Hepatic stellate cell (primary cell): ENCODE results near the gene PLA2G15.
"Not testable (repeated sequence)": the region's sequence is repeated elsewhere in the genome, so short reads cannot be mapped to it uniquely, and the experiment has no call there.

Source experiments
- DNase-seq: peaks from one replicate; pipeline ENCODE4 v3.0.0; 2011; ENCODE audit warnings: low spot score

PLA2G15 gene

DNA sequence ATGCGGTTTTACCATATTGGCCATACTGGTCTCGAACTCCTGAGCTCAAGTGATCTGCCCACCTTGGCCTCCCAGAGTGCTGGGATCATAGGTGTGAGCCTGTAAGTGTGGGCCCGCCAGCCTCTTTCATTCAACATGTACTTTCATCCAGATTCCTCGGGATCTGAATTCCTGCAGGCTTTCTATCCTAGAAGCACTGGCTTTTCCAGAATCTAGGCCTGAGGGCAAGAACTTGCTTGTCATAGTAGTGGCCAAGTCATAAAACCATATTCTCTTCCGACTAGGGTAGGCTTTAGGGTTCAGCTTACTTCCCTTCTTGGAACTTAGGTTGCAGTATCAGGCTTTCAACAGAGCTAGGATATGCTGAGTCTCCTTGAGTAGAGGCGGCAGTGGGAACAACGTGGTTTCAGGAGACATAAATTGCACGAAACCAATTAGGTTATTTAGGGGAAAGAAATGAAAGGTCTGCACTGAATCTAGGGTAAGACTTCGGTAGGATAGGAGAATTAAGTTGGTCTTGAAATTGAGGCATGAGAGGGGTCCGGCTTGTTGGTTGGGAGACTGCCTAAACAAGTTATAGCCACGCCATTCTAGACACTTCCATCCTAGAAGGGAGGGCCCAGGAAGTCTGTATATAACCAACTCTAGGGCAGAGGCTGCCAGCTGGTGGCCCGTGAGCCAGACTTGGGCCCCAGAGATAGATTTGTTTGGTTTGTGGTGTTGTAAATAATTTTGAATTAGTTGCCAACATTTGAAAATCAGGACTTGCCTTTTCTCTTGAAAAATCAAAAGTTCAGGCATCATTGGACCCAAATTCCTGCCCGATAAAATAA lies 34.8 kb downstream of the PLA2G15 start:
- no peak for DNase-seq

DNA sequence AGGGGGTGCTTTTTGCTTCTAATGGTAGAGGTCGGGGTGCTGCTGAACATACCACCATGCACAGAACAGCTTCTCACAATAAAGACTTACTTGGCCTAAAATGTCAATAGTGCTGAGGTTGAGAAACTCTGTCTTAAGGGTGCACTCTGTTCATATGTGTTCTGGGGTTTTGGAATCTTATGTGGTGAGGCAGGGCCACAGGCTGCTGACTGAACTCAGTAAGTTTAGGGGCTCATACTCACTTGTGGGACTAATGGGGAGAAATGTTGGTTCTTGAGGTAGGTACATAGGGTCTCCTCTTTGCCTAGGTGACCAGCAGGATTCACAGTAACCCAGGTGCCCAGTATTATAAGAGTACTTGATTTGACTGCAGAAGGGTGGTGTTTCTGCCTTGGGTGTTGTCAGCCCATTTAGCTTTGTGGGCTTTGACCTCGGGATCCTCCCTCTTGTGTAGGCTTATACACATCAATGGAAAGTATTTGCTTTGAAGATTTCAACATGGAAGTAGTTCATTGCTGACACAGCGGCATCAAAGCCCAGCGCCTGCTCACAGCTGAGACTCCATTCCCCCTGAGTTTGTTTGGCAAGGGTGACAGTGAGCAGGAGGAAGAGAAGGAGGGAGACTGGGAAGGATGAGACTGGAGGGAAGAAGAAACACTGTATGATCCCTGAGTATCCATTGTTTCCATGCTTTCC lies 36.3 kb downstream of the PLA2G15 start:
- DNase-seq: no peak

DNA sequence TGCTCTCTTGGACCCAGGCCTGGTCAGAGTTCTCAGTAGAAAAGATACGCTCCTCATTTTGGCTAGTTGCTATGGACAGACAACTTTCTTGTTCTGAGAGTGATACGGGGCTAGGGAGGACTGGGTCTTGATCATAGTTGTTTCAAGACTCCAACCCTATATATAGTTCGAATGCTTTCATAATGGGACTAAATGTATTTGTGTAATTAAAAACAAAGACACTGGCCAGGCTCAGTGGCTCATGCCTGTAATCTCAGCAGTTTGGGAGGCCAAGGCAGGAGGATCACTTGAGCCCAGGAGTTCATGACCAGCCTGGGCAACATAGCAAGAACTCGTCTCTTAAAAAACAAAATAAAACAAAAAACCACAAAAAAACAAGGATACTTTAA lies 36.9 kb downstream of the PLA2G15 start:
- no peak for DNase-seq

DNA sequence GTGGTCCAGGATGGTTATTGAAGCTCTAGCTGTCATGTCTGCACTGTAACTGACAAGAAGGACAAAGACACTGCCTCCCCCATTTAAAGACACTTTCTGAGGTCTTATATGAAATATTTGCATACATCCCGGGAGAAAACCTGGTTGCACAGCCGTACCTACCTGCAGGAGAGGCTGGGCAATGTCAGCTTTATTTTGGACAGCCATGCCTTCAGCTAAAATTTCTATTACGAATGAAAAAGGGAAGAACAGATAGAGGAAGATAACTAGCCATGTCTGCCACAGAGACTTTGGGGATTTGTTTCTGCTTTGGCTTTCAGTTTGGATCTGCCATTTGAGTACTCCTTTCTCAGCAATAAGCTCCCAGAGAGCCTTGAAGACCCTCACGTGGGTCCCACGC lies 38.2 kb downstream of the PLA2G15 start:
- no peak for DNase-seq

DNA sequence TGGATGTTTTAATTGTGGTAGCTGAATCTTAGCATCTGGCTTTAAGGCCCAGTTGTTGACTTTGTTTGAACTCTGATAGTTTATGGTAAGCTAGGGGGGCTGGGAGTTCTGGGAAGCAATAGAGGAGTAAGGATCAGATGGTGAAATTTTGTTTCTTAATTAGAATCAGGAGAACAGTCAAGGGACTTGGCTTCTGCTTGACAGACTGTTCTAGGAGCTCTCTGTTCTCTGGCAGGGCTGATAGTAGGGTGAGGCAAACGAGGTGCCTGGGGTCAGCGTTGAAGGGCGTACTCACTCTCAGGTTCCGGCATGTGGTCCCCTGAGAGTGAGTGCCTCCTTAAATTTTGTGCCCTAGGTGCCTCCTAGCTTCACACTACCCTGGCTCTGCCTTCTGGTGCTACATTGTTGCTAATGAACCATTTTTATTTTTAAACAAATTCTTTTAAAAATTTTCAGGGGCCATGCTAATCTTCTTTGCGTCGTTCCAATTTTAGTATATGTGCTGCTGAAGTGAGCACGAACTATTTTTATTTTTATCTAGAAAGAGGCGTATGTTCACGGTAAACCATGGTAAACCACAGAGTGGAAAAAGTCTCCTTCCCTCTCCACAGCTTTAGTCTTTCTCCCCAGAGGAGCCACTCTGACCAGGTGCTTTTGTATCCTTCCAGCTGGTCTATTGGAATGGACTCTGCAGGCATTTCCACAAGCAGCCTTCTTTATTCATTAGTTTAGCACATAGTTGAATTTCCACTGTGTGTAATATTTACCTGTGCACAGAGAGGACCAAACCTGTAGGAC lies 38.8 kb downstream of the PLA2G15 start:
- no peak for DNase-seq

DNA sequence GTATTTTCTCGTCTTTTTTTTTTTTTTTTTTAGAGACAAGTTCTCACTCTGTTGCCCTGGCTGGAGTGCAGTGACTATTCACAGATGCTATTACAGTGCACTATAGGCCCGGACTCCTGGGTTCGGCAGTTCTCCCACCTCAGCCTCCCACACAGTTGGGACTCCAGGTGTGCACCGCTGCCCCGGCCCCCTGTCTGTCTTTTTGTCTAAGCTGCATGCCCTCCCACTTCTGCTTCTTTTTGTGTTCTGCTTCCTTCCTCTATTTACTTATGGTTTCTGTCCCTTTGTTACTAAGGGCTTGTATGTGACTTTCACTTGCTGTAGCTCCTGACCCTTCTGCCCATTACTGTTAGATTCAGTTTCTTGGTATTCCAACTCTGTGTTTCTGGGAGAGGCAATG lies 39.7 kb downstream of the PLA2G15 start:
- DNase-seq: no peak

DNA sequence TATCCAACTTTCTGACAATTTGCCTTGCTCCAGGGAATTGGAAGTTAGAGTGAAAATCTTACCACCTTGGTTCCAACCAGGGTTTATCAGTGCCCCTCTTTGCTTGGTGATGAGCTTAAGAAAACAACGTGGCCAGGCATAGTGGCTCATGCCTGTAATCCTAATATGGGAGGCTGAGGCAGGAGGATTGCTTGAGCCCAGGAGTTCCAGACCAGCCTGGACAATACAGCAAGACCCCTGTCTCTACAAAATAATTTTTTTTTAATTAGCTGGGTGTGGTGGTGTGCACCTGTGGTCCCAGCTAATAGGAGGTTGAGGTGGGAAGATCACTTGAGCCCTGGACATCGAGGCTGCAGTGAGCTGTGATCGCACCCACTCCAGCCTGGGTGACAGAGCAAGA lies 40.5 kb downstream of the PLA2G15 start:
- no peak for DNase-seq

DNA sequence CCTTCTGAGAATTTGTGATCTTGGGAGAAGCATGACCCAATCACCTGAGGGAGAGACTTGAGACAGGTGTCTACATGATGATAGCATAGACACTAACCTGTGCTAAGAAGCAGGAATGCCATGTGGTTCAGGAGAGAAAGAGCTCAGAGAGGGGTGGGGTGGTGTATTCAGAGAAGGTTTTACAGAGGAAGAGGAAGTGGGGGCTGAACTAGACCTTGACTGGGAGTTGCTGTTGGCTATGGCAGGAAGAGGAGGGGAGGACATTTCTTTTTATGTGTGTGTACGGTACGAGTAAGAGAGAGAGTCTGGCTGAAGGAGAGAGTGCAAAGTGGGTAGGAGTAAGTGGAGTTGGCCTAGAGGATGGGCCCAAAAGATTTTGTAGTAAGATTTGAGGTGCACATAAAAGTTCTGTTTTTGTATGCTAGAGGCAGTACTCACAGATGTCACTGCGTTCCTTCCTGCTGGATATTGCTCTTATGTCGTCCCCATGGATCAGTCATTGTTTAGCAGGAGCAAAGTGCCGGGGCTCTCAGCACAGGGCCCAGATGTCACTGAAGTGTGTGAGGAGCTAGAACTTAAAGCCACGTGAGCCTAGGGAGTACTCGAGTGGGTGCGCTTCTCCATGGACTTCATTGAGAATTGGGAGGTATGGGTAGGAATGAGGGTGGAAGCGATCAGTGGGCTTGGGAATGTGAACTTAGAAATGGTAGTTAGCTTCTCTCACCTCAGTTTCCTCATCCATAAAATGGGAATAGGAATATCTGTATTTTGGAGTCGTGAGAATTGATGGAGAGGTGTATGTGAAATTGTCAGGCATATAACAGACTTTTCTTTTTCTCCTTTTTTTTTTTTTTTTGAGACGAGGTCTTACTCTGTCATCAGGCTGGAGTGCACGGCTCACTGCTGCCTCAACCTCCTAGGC lies 41.2 kb downstream of the PLA2G15 start:
- DNase-seq: no peak

DNA sequence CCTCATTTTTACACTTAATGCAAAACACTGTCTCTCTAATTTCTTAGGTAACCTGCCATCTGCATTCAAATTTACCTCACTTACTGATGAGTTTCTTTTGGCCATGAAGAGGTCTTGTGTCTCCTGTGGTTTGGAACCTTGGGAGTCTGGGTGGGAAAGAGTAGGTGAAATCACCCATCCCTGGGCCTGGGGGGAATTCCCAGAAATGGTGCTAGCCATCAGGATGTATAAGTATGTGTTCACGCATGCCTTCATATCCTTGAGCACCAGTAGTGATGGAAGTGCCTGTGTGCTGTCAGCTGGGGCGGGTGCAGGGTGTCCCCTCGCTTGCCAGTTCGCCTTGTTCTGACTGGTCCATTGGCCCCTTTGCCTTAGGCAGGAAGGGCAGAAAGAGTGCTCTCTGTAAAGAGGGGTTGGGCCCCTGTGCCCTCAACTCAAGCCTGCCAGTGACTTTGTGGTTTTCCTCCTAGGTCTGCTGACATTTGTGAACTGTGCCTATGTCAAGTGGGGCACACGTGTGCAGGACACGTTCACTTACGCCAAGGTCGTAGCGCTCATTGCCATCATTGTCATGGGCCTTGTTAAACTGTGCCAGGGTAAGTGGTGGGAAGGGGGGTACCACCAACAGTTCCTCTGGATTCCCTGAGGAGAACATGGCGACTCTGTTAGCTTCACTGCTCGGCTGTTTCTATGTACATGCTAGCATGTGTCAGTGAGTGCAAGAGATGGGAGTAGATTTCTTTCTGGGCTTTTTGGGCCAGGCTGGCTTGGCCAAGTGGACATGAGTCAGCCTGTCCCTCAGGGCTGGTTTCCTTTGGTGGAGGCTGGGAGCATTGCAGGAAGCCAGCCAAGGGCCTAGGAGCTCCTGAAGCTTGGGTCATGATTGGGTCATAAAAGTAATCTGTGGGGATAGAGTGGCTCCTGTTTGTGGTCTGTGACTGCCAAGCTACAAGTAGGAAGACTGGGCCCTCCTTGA lies 42.4 kb downstream of the PLA2G15 start:
- DNase-seq: peak; percentile 86

DNA sequence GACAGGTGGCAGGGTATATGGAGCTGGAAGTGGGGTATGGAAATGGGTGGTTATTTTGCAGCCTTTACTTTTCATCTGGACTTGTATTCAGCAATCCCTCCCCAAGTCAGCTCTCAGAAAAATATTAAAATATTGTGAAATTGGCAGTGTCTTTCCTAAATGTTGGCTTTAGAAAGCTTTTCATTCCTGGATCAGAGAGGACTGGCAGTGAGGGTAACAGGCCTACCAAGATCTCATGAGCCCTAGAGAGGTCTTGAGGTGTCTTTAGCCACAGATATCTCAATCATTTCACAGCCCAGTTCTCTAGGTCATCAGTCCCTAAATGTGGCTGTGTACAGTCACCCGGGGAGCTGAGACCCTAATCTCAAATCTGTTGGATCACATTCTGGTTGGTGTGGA lies 43.1 kb downstream of the PLA2G15 start:
- DNase-seq: no peak

DNA sequence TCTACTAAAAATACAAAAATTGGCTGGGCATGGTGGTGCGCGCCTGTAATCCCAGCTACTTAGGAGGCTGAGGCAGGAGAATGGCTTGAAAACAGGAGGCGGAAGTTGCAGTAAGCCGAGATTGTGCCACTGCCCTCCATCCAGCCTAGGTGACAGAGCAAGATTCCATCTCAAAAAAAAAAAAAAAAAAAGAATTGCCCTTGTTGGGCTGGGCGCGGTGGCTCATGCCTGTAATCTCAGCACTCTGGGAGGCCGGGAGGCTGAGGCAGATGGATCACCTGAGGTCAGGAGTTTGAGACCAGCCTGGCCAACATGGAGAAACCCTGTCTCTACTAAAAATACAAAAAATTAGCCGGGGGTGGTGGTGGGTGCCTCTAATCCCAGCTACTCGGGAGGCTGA lies 43.6 kb downstream of the PLA2G15 start:
- not testable (repeated sequence) for DNase-seq

DNA sequence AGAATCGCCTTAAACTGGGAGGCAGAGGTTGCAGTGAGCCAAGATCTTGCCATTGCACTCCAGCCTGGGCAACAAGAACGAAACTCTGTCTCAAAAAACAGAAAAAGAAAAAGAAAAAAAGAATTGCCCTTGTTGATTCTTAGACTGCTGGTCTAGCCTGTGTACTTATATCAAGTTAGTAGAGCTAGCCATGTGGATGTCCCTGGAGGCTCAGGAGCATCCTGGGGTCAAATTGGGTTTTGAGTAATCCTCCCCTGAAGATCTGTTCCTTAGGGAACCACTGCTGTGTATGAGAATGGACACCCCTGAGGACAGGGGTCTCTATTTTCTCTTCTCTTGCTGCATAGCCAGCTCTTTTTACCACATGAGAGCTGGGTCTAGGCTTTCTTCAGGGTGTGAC lies 44.0 kb downstream of the PLA2G15 start:
- no peak for DNase-seq

DNA sequence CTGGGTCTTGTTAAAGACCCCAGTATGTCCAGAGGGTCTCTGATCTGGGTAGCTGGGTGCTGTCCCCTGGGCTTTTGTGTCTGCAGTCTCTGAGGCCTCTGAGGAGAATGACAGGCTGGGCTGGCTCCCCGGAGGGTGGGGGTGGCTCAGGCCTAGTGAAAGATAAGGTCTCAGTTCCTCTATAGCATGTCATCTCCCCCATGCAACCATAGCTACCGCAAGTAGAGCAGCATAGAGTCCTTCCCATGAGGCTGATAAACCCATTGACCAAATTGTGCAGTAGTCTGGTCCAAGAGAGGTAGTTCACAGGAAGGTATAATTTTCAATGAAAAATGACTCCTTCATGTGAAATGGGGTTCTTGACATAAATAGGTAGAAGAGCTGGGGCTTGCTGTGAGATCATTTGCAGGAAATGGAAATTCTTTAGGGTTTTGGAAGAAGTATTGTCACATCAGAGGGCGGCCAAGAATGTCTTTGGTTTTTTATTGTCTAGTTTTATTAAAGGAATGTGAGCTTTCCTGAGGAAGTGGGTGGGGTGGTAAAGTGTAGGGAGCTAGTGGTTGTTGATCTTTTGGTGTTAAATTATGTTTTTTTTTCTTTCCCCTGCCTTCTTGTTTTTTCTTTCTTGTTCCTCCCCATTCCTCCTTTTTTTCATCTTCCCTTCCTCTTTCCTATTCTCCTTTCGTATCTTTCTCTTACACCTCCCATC lies 44.6 kb downstream of the PLA2G15 start:
- no peak for DNase-seq

DNA sequence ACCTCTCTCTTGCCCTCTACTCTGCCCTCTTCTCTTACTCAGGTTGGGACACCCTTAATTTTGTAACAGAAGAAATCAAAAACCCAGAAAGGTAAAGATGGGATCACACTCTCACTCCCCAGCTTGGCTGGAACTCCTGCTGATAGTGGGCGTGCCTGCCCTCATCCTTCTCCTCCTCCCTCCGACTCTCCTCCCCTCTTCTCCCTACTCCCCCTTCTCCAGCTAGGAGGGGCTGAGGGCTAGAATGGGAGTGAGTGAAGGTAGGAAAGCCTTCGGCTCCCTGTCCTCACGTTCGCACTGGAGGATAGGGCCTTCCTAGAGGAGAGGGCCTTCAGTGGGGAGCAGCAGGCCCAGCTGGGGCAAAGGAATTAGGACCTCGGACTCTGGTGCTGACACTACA lies 45.3 kb downstream of the PLA2G15 start:
- no peak for DNase-seq

DNA sequence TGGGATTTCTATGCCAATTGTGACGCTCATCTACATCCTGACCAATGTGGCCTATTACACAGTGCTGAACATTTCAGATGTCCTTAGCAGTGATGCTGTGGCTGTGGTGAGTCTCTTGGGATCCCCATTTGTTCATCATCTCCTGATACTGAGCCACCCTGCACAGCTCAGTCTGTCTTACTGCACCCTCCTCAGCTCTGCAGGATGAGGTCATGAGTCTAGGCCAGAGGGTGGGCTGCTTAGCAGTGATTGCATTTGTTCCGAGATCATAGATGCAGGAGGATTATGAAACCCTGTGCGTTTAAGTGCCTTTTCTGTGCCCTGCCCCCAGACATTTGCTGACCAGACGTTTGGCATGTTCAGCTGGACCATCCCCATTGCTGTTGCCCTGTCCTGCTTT lies 46.1 kb downstream of the PLA2G15 start:
- no peak for DNase-seq

DNA sequence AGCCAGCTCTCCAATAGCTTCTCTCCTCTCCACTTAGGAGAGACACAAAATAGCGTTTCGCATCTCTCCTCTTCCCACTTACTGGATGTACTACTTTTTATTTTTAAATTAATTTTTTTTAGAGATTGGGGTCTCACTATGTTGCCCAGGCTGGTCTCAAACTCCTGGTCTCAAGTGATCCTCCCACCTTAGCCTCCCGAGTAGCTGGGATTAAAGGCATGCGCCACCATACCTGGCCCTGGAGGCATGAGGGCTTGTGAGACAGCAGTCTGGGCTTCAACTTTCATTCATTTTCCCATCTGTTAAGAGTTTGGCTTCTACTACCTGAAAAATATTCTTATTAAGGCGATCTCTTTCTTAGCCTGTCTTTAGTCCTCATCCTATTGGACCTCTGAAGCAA lies 47.3 kb downstream of the PLA2G15 start:
- no peak for DNase-seq

DNA sequence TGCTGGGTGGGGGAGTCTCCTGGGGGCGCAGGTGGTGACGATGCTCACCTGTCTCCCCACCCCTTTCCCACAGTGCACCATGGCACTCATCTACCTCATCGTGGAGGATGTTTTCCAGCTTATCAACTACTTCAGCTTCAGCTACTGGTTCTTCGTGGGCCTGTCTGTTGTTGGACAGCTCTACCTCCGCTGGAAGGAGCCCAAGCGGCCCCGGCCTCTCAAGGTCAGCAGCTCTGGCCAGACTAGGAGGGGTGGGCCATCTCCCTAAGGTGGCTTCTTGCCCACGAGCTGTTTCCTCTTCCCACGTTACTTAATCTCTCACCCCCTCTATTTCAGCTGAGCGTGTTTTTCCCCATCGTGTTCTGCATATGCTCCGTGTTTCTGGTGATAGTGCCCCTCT lies 51.1 kb downstream of the PLA2G15 start:
- no peak for DNase-seq

DNA sequence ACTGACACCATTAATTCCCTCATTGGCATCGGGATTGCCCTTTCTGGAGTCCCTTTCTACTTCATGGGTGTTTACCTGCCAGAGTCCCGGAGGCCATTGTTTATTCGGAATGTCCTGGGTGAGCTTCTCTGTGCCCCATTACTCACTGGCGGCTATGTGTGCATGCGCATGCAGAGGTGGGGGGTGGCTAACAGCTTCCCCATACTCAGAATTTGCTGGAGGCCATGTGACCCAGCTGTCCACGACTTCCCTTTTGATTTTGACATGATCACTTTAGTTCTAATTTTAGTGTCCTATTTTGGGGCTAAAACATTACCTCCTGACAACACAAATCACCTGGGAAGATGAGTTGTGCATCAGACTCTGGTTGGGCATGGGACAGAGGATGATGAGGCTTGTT lies 51.5 kb downstream of the PLA2G15 start:
- no peak for DNase-seq

DNA sequence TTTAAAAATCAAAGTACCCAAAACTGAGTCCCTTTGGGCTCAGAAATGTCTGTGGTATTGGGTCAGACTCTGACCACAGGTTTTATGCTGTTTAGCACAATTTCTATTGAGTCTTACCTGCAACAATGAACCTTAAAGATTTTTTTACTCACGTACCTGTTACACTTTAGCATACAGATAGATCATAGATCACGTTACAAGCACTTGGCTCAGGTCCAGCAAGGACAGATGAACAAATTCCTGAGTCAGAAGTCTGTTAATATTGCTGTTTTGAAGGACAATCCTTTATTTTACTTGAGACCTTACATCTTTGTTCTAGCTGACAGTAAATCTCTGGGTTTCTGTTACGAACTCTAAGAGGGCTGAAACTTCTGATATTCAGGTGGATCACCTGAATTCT lies 52.7 kb downstream of the PLA2G15 start:
- DNase-seq: no peak

DNA sequence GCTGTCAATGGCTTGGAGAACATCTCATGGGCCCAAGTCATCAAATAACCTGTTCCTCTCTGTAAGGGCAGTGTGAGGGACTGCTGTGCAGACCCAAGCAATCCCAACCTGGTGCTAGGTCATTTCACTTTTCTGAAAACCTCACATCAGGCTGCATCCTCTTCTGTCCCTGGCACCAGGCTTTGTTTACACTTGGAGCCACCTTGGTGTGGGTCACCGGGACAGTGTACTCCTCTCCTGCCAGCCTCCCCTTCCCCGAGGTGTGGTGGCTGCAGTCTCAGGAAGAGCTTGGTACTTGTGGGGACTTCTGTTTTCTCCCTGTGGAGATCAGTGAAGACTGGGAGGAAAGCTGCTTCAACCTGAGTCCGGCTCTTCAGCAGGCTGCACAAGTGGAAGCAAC lies 53.1 kb downstream of the PLA2G15 start:
- no peak for DNase-seq
